Chondrocyte (in vitro differentiated cells): ENCODE results near the gene SH3PXD2A. TPM values are rescaled to one million over a fixed set of nuclear protein-coding genes. Genes with fewer than 3 reads are reported as not detected.
"Not testable (repeated sequence)": the region's sequence is repeated elsewhere in the genome, so short reads cannot be mapped to it uniquely, and the experiment has no call there.

Source experiments
- DNase-seq: peaks from one replicate; pipeline ENCODE4 v3.0.0; 2021; ENCODE audit warnings: mixed read lengths, low spot score
- H3K27ac Mint-ChIP-seq: one replicate; pipeline ENCODE4 v1.8.0; 2021; ENCODE audit warnings: mild to moderate bottlenecking, moderate library complexity, mixed read lengths; ENCODE audit not compliant: unreplicated experiment
- H3K27me3 Mint-ChIP-seq: 2 replicates; pipeline ENCODE4 v1.8.0; 2021; ENCODE audit warnings: low read depth, mixed read lengths
- H3K36me3 Mint-ChIP-seq: 2 replicates; pipeline ENCODE4 v1.8.0; 2021; ENCODE audit warnings: low read depth, mixed read lengths
- H3K4me1 Mint-ChIP-seq: 2 replicates; pipeline ENCODE4 v1.8.0; 2021; ENCODE audit warnings: low read depth, mild to moderate bottlenecking, mixed read lengths
- H3K4me3 Mint-ChIP-seq: one replicate; pipeline ENCODE4 v1.8.0; 2021; ENCODE audit warnings: mild to moderate bottlenecking, moderate library complexity, mixed read lengths; ENCODE audit not compliant: unreplicated experiment
- H3K9me3 Mint-ChIP-seq: 2 replicates; pipeline ENCODE4 v1.8.0; 2021; ENCODE audit warnings: low read depth, mixed read lengths
- total RNA-seq: library from RNA; stranded (reverse); gene quantifications from 3 replicates; pipeline ENCODE4 v1.2.1, GENCODE V29; 2021
- TF ChIP-seq, protein P1 (sequence below): fragments of 200-600 bp; sonication (generic); IDR thresholded peaks from 2 replicates; pipeline ENCODE4 v1.5.0; 2021; ENCODE audit warnings: antibody characterized with exemption, mild to moderate bottlenecking, moderate library complexity

Gene SH3PXD2A
- total RNA-seq, 1 donor from 2014 or later, result 46.0 TPM

DNA sequence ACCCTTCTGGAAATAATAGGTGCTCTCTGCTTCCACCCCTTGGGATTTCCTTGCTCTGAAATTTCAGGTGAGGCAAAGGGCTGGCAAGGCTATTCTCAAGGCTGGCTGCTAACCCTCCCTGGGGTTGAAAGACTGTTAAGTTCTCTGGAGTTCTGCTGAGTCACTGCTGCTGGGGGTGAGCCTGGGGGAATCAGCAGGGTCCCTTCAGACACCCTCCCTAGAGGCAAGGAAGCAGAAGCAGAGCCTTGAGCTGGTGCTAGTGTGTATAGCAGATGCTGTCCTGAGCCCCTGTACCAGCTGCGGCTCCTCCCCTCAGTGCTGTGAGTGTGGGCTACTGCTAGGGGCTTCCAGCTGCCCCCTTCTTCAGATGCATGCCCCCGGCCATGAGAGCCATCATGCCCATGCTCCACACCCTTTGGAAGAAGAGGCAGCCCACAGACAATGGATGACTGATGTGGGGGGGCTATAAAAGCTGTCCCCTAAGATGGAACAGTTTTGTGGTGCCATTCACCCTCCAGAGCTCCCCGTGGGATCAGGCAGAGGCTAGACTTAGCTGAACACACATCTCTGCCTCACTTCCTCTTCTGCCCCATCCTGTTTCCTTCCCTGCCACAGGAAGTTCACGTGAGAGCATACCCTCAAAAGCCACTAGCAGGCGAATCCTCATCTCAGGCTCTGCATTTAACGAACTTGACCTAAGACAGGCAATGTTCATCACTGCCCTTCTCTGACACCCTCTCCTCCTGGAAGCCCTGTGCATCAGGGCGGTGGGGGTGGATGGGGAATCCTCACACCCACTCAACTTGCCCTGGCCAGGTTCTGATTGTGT is 91.8 kb downstream of the SH3PXD2A start:
- H3K4me1 Mint-ChIP-seq, result peaks cover 17% of the 10 kb centered on the region
- DNase-seq, result no peak
- no peak overlapping the region for H3K27ac Mint-ChIP-seq
- peaks cover 3% of the 10 kb centered on the region for H3K27me3 Mint-ChIP-seq
- TF ChIP-seq, protein P1, sequence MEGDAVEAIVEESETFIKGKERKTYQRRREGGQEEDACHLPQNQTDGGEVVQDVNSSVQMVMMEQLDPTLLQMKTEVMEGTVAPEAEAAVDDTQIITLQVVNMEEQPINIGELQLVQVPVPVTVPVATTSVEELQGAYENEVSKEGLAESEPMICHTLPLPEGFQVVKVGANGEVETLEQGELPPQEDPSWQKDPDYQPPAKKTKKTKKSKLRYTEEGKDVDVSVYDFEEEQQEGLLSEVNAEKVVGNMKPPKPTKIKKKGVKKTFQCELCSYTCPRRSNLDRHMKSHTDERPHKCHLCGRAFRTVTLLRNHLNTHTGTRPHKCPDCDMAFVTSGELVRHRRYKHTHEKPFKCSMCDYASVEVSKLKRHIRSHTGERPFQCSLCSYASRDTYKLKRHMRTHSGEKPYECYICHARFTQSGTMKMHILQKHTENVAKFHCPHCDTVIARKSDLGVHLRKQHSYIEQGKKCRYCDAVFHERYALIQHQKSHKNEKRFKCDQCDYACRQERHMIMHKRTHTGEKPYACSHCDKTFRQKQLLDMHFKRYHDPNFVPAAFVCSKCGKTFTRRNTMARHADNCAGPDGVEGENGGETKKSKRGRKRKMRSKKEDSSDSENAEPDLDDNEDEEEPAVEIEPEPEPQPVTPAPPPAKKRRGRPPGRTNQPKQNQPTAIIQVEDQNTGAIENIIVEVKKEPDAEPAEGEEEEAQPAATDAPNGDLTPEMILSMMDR, result no peak
- no peaks in the 10 kb centered on the region for H3K36me3 Mint-ChIP-seq
- no peaks in the 10 kb centered on the region for H3K9me3 Mint-ChIP-seq
- H3K4me3 Mint-ChIP-seq, result no peak overlapping the region

DNA sequence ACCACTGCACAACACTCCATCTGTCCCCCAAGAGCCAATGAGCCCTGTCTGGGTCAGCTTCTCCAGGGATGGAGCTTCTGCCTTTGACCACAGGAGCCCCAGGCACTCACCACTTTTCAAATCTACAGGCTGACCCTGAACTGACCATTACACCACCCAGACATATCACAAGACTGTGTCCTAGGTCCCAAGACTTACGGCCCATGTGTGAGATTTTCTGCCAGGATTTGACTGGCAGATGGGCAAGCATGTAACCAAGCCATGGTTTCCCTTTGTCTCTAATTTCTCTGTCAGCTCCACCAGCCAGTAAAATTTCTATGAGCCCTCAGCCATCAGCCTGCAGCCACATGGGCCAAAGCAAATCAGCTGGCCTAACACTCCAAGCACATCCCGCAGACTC is 92.5 kb downstream of the SH3PXD2A start:
- H3K36me3 Mint-ChIP-seq, result no peaks in the 10 kb centered on the region
- peaks cover 23% of the 10 kb centered on the region for H3K4me1 Mint-ChIP-seq
- peaks cover 3% of the 10 kb centered on the region for H3K27me3 Mint-ChIP-seq
- no peak overlapping the region for H3K27ac Mint-ChIP-seq
- DNase-seq, result no peak
- no peak overlapping the region for H3K4me3 Mint-ChIP-seq
- H3K9me3 Mint-ChIP-seq, result no peaks in the 10 kb centered on the region
- TF ChIP-seq, protein P1, result no peak

DNA sequence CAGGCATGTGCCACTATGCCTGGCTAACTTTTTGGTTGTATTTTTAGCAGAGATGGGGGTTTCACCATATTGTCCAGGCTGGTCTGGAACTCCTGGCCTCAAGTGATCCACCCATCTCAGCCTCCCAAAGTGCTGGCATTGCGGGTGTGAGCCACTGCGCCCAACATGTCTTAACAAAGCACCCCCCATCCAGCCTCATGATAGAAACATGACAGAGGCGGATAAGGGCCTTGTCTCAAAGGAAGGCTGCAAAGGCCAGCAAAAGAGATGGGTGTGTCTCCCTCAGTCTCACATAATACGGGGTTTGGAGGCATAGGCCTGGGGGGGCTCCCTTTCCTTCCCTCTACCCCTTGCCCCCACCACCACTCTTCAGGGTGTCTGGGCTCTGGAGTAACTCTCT is 93.2 kb downstream of the SH3PXD2A start:
- Mint-ChIP-seq H3K4me3 (no peak overlapping the region), H3K36me3 (no peaks in the 10 kb centered on the region), H3K9me3 (no peaks in the 10 kb centered on the region), H3K27ac (no peak overlapping the region), H3K27me3 (peaks cover 3% of the 10 kb centered on the region), H3K4me1 (peaks cover 30% of the 10 kb centered on the region)
- DNase-seq, result no peak
- TF ChIP-seq, protein P1, result no peak

DNA sequence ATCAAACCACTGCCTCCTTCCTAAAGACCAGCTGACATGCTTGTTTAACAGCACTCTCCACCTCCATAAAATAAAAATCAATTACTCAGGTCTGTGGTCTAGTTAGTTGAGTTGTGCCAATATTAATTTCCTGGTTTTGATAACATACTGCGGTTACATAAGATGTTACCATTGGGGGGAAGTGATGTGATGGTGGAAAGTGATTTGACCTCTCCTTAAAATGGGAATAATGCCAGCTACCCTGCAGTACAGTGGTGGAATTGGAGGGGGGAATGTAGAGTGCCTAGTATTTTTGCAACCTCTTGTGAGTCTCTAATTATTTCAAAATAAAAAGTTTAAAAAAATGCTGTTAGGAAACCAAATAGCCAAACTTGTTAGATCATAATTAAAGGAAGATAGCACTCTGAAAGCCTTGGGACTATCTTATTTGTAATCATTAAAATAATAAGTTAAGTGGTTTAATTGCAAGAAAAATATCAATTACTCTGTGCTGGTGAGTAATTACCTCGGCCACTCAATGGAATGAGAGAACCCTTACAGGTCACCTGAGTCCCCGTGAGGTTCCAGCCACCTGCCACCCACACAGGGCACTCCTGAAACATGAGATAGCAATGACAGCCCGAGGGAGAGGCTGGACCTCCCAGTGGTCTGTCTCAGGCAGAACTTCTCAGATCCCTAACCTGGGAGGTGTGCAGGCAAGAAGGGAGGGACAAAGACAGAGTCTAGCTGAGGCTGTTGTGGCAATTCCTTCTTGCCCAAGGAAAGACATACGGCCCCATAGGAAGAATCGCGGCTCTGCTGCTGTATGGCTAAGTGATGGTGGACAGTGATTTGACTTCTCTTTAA is 94.1 kb downstream of the SH3PXD2A start:
- Mint-ChIP-seq H3K27me3 (peaks cover 3% of the 10 kb centered on the region), H3K27ac (no peak overlapping the region), H3K4me1 (peaks cover 30% of the 10 kb centered on the region), H3K9me3 (no peaks in the 10 kb centered on the region), H3K36me3 (no peaks in the 10 kb centered on the region), H3K4me3 (no peak overlapping the region)
- TF ChIP-seq, protein P1, result no peak
- no peak for DNase-seq

DNA sequence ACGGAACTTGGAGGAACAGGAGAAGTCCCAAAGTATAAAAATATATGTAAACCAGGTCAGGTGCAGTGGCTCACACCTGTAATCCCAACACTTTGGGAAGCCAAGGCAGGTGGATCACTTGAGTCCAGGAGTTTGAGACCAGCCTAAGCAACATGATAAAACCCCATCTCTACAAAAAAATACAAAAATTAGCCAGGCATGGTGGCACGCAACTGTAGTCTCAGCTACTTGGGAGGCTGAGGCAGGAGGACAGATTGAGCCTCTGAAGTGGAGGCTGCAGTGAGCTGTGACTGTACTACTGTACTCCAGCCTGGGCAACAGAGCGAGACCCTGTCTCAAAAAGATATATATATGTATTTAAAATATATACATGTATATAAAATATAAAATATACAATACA is 95.1 kb downstream of the SH3PXD2A start:
- peaks cover 26% of the 10 kb centered on the region for H3K4me1 Mint-ChIP-seq
- H3K27me3 Mint-ChIP-seq, DNase-seq, H3K36me3 Mint-ChIP-seq, H3K9me3 Mint-ChIP-seq, H3K27ac Mint-ChIP-seq, H3K4me3 Mint-ChIP-seq: not testable (repeated sequence)
